Skeletal muscle satellite cell (primary cell): ENCODE data around the gene C6orf136.

ENCODE experiments used
- H3K27me3 ChIP-seq: 2 replicates; pipeline ENCODE4 v1.7.0; 2013; ENCODE audit warnings: low read length; ENCODE audit not compliant: control insufficient read depth, insufficient read depth
- H3K36me3 ChIP-seq: 2 replicates; pipeline ENCODE4 v1.7.0; 2013; ENCODE audit warnings: mild to moderate bottlenecking, control low read depth, low read length; ENCODE audit not compliant: insufficient read depth
- H3K4me1 ChIP-seq: 2 replicates; pipeline ENCODE4 v1.7.0; 2013; ENCODE audit warnings: low read length; ENCODE audit not compliant: control insufficient read depth, insufficient read depth
- H3K4me2 ChIP-seq: 2 replicates; pipeline ENCODE4 v1.7.0; 2013; ENCODE audit warnings: mild to moderate bottlenecking, low read length
- H3K4me3 ChIP-seq: 2 replicates; pipeline ENCODE4 v1.7.0; 2013; ENCODE audit warnings: low read length
- H3K9ac ChIP-seq: 2 replicates; pipeline ENCODE4 v1.7.0; 2013; ENCODE audit warnings: mild to moderate bottlenecking, low read depth, low read length, moderate library complexity
- H3K9me3 ChIP-seq: replicated peaks from 2 replicates; pipeline ENCODE4 v1.7.0; 2013; ENCODE audit warnings: mild to moderate bottlenecking, control low read depth, low read length

The C6orf136 gene

DNA sequence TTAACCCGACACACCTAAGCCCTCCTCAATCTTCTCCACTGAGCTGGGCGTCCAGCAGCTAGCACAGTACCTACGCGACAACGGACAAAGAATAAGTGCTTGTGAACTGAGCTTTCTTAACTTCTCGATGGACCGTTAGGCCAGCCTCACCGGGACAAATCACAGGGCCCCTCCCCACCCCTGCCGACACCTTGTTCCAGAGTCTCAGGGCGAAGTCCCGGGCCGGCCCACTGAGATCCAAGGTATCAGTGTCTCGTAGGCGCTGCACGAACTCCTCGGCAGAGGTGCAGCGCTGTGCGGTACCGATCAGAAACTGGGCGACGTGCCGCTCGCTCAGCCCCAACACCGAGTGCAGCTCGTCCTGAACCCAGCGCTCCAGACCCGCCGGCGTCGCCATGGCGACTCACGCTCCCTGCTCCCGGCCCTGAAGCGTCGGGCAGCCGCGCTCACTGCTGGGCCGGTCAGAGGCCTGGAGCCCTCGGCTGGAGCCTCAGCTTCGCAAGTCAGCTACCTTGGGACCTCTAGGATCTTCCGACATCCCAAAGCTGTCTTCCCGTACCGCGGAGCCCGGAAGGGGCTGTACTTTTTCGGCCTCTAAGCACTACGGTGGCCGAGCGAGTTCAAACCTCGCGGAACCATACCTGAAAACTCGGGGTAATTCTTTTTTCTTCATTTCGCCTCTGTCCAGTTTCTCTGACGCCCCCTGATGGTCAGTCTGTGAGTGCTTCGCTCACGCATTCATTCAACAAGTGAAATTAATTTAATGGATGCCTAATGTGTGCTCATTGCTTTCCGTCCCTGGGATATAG is 25.7 kb downstream of the C6orf136 start, which contains the start of gene DHX16:
TSS of gene DHX16 (minus strand) at position 562 of the 809 bp plus-strand sequence. CDS start at position 397, 165 bp downstream.
- no peaks in the 10 kb centered on the region for H3K27me3 ChIP-seq
- H3K9ac ChIP-seq, result peak within 1 kb of the TSS; percentile 90
- peaks cover 10% of the 10 kb centered on the region for H3K4me1 ChIP-seq
- H3K9me3 ChIP-seq, result no peaks in the 10 kb centered on the region
- peak within 1 kb of the TSS; percentile 87 for H3K4me2 ChIP-seq
- peak within 1 kb of the TSS; percentile 87 for H3K4me3 ChIP-seq
- peaks cover 40% of the 10 kb centered on the region for H3K36me3 ChIP-seq

- Histone ChIP-seq H3K4me2 (no peak overlapping the region), H3K4me1 (peaks cover 24% of the 10 kb centered on the region), H3K9me3 (no peaks in the 10 kb centered on the region), H3K4me3 (no peak overlapping the region), H3K9ac (no peak overlapping the region), H3K27me3 (no peaks in the 10 kb centered on the region), H3K36me3 (peaks cover 49% of the 10 kb centered on the region)
Observed at GRCh38 chr6:30676660-30677285, 29.8 kb downstream of the C6orf136 start.

GRCh38 chr6:30678964-30679726 is 32.2 kb downstream of the C6orf136 start:
- Histone ChIP-seq H3K9me3 (no peaks in the 10 kb centered on the region), H3K9ac (peak overlapping the region; percentile 53), H3K4me3 (peak overlapping the region; percentile 55), H3K4me2 (peak overlapping the region; percentile 70), H3K4me1 (peaks cover 30% of the 10 kb centered on the region), H3K27me3 (no peaks in the 10 kb centered on the region), H3K36me3 (peaks cover 64% of the 10 kb centered on the region)

GRCh38 chr6:30679765-30680535 is 33.0 kb downstream of the C6orf136 start:
- Histone ChIP-seq H3K4me1 (peaks cover 31% of the 10 kb centered on the region), H3K4me3 (peak overlapping the region; percentile 55), H3K36me3 (peaks cover 69% of the 10 kb centered on the region), H3K4me2 (peak overlapping the region; percentile 70), H3K9me3 (no peaks in the 10 kb centered on the region), H3K27me3 (no peaks in the 10 kb centered on the region), H3K9ac (peak overlapping the region; percentile 53)

GRCh38 chr6:30681766-30682142 is 34.8 kb downstream of the C6orf136 start:
- Histone ChIP-seq H3K9me3 (no peaks in the 10 kb centered on the region), H3K4me3 (peak overlapping the region; percentile 95), H3K27me3 (no peaks in the 10 kb centered on the region), H3K9ac (peak overlapping the region; percentile 96), H3K4me1 (peaks cover 35% of the 10 kb centered on the region), H3K4me2 (peak overlapping the region; percentile 99), H3K36me3 (peaks cover 67% of the 10 kb centered on the region)

- Histone ChIP-seq H3K27me3 (no peaks in the 10 kb centered on the region), H3K4me1 (peaks cover 35% of the 10 kb centered on the region), H3K4me3 (peak overlapping the region; percentile 95), H3K9ac (peak overlapping the region; percentile 96), H3K36me3 (peaks cover 61% of the 10 kb centered on the region), H3K9me3 (no peaks in the 10 kb centered on the region), H3K4me2 (peak overlapping the region; percentile 99)
Observed at GRCh38 chr6:30682143-30683117, 35.5 kb downstream of the C6orf136 start.

GRCh38 chr6:30683183-30683979 is 36.4 kb downstream of the C6orf136 start:
- no peaks in the 10 kb centered on the region for H3K9me3 ChIP-seq
- peaks cover 54% of the 10 kb centered on the region for H3K36me3 ChIP-seq
- H3K4me1 ChIP-seq, result peaks cover 41% of the 10 kb centered on the region
- peak overlapping the region; percentile 99 for H3K4me2 ChIP-seq
- no peaks in the 10 kb centered on the region for H3K27me3 ChIP-seq
- H3K4me3 ChIP-seq, result peak overlapping the region; percentile 95
- peak overlapping the region; percentile 96 for H3K9ac ChIP-seq

- Histone ChIP-seq H3K4me3 (peak overlapping the region; percentile 95), H3K9ac (peak overlapping the region; percentile 96), H3K36me3 (peaks cover 49% of the 10 kb centered on the region), H3K27me3 (no peaks in the 10 kb centered on the region), H3K9me3 (no peaks in the 10 kb centered on the region), H3K4me2 (peak overlapping the region; percentile 99), H3K4me1 (peaks cover 46% of the 10 kb centered on the region)
Observed at GRCh38 chr6:30683980-30684338, 37.0 kb downstream of the C6orf136 start.

DNA sequence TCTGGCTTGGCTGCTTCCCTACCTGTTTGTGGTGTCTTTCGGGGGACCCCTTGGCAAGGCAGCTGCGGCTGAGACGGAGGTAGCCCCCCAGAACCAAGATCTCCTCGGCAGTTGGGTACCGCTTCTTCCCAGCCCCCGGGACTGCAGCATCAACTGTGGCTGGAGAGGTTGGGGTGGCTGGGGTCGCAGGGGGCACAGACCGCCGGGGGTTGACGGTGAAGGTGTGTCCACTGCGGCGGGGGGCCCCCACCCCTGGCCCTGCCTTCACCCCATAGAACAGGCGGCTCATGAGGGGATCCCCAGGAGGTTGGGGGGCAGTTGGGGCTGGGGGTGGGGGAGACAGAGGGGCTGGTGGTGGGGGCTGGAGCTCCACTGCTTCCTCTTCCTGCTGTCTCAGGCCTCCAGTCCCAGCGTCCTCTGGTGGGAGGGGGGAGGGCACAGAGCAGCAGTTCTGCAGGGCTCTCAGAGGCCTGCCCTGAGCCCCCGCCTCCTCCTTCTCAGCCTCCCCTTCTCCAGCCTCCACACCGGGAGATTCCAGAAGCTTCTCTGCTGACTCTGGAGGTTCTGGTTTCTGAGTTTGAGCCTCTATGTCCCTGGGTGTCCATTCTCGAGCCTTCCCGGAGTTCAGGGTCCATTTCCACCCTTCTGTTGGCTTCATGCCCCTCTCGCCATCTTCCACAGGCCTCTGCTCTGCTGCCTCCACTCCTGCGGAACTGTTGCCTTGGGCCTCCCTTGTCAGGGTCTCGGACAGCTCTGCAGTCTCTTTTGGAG is 37.6 kb downstream of the C6orf136 start:
- no peaks in the 10 kb centered on the region for H3K27me3 ChIP-seq
- H3K36me3 ChIP-seq, result peaks cover 47% of the 10 kb centered on the region
- peak overlapping the region; percentile 99 for H3K4me2 ChIP-seq
- H3K4me3 ChIP-seq, result peak overlapping the region; percentile 95
- no peaks in the 10 kb centered on the region for H3K9me3 ChIP-seq
- H3K4me1 ChIP-seq, result peaks cover 48% of the 10 kb centered on the region
- peak overlapping the region; percentile 96 for H3K9ac ChIP-seq
